GM18907 (cell line): ENCODE data around the gene ATXN1.
A peak's percentile ranks its signal among the peaks of the same experiment; 100 is the strongest.

Experiments
- ATAC-seq: cut with Tn5 transposase; IDR thresholded peaks from one replicate; pipeline ENCODE4 v1.9.1; 2021; ENCODE audit warnings: mild to moderate bottlenecking, moderate library complexity; ENCODE audit not compliant: unreplicated experiment

ATXN1 gene

DNA sequence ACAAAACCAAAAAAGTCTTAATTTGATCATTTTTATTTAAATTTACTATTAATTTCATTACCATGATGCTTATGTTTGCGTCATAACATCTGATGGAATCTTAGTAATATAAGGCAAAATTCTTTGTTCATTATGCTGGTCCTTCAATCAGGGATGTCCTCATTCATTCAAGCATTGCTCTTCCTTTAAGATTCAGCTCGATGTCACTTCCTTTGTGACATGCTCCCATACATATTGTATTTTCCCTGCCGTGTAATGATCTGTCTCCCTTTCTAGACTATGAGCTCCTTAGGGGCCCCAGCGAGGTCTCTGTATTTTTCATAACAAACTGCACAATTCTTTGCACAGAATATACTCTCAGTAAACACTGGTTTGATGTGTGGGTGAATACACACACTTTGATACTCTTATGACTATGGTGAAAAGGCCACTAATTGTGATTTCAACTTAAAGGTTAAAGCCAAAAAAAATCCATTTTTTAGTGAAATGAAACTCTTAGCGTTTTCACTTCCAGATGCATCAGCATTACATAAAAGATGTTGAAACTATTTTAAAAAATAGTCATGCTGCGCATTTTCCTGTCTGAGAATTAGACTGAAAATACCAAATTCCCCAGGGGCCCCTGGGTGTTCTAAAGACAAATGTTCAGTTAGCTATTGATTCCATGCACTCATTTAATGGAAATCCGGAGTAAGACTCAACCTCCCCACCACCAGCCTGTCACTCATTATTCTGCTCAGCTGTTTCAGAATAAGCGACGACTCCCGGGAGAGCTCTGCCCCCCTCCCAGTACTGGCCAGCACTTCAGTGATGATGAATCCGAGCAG lies 169.7 kb downstream of the ATXN1 start:
- peak; percentile 85 for ATAC-seq

DNA sequence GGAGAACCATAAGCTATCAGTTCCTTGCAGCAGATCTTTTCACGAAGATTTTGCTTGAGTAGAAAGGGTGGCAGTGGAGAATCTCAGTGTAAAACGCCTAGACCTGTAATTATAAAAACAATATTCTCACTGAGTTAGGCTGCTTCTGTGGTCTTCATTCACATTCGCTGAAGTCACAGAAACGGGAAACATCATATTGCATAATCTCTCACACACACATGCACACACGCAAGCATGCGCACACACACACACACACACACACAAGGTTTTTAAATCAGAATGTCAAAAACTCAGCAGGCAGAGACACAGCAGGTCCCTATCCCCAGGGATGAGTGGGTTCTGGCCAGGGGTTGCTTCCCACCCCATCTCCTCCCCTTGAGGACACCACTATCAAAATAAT lies 175.5 kb downstream of the ATXN1 start:
- ATAC-seq = no peak

DNA sequence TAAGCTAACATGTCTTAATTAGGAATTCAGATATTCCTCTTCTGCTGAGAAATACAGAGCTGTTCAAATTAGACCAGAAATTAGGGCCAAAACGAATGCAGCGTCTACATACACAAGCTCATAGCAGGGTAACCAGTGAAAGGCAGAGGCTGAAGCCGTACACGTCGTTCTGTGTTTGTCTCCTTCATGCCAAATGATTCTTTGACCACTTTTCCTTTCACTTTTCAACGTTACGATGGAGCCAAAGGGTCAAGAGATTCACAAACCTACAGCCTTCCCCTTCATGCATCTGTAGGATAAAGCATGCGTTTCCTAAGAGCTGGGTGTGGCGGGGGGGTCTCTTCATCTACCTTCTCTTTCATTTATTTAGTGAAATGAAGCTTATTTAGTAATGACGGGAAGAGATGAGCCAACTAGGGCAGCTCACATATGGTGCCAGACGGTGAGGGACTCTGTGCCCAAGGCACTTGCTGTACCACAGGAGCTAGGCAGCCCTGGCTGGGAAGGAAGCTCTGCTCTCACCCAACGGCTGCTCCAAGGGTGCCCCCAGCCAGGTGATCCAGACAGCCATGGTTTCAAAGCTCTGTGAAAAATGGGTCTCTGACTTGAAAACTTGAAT lies 178.0 kb downstream of the ATXN1 start:
- ATAC-seq = no peak

DNA sequence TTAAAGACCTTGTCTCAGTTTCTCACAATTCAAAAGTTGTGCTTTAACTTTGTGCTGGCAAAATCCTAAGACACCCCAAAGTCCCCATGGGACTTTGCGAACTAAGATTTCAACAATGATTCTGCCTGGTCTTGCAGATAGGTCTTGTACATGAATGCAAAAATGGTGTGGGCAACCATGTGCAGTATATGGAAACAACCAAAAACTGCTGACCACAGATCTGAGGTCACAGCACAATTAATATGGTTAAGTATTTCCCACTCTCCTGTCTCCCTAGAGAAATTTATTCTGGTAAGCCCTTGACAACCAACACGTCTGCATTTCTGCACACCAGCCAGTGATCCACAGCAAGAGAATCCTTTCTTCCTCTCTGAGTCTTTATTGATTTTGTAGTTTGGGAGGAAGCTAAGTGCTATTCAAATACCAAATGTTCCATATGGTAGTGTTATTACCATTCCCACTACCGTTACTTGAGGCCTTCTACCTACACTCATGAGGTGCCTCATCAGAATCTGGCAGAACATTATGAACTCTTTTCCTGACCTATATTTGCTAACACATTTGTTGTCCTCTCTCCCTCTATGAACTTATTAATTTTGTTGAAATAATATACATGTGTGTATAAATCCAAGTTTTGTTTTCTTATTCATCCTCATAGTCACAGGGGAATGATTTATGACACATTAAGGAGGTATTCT lies 178.7 kb downstream of the ATXN1 start:
- ATAC-seq = peak; percentile 58

DNA sequence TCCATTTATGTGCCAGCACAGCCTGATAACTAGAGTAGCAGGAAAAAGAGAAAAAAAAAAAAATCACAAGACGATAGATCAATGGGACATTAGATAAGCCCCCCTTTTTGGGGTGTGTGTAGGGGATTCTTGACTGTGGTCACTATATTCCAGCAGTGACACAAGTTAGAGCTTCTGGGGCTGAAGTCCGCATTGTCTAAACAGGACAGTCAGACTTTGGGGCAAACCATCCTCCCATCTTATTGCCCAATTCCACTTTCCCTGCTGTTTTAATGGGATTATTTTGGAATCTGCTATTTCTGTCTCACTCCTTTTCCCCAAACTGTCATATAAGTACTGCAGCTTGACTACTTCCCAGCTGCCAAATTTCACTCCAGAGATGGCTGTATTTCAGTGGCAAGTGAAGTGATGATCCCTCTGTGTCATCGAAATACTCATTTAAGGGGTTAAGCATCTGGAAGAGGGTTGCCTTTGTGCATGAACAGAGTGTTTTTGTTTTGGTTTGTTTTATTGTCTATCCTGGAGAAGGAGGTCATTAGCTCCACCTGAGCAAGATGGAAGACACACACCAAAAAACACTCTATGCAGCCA lies 182.5 kb downstream of the ATXN1 start:
- no peak for ATAC-seq

DNA sequence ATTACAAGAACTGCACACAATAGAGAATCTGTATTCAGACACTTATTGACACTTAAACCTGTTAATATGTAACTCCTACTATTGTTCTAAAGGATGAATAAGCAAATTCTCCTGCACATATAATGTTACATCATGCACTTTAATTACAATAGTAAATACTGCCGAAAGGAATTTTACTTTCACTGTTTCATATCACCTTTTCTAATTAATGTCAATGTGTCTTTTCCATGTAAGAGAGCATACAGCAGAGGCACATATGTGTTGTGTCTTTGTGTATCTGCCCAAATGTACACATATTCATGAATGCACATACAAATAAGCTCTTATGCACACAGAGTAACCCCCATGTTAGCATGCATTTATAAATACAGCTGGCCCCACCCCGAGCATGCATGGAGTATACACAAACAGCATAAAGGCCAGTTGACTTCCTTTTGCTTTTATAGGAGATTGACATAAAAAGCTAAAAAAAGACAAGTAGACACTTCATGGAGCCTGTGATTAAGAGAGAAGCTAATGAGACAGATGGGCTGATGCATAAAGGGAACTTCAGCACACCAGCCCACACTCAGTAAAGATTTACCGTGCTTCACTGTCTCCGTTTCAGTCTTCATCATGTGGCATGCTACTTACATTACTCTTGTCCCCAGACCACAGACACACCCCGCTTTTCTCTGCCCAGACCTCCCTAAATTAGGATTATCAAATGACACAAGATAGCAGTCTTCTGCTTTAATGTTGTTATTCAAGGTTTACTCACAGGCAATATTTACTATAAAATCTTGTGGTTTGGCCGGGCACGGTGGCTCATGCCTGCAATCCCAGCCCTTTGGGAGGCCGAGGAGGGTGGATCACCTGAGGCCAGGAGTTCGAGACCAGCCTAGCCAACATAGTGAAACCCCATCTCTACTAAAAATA lies 184.6 kb downstream of the ATXN1 start:
- peak; percentile 90 for ATAC-seq

DNA sequence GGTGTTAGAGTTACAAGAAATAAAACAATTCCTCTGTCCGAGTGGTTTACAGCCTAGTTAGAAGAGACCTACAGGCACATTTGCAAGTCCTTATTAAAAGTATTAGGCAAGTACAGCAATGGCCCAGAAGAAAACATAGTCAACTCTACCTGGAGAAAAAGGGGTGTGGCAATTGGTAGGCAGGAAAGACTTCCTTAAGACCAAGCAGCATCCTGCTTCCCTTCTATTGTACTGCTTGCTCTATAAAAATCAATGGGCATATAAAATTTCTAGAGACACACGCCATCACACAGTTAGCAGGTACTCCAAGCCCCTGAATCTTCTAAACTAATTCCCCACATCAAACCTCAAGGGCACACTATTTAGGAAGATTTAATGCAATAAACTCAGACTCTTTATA lies 185.6 kb downstream of the ATXN1 start:
- no peak for ATAC-seq

DNA sequence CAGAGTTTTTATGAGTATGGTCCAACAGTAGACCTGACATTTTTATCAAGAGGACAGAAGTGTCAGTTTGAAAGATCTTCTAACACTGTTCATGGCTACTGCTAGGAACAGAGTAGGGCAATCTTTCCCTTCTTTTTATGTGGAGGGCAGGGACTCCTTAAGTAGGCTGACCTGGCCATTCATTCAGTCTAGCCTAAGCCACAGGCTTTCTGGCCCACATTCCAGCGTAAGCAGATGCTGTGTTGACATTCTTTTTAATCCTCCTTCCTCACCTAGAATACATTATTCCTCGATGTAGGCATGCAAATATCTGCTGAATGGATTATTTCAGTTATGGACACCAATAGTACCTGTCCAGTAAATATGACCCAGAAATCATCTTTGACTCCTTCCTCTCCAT lies 188.3 kb downstream of the ATXN1 start:
- ATAC-seq = no peak

DNA sequence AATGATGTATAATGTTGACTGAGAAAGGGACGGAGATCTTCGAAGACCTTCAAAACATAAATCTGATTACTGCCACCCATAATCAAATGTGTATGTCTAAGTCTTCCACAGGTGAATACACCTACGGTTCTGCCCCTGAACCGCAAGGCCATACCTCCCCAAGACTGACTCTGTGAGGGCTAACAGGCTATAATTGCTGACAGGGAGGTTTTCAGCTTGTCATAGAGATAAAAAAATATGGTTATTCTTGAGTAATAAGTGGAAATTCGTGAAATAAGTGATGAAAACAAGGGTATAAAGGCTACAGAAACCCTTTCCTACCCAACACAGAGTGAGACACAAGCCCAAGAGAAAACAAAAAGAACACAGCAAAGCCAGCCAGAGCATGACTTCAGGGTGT lies 188.9 kb downstream of the ATXN1 start:
- no peak for ATAC-seq

DNA sequence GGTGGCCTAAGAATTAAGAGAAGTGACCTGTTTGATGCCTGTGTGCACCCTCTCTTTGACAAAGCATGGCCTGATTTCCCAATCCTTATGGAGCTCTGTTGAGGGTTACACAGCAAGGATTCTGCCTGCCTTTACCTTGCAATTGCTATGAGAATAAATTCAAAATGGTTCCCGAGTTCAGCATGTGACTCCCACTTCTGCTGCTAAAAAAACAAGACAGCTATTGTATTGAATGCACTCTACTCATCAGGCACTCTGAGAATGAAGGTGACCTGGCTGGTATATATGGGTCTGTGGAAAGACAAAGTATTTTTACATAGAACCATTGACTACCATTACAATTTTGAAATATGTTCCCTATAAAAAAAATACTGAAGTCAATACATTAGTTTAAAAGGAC lies 190.3 kb downstream of the ATXN1 start:
- no peak for ATAC-seq

DNA sequence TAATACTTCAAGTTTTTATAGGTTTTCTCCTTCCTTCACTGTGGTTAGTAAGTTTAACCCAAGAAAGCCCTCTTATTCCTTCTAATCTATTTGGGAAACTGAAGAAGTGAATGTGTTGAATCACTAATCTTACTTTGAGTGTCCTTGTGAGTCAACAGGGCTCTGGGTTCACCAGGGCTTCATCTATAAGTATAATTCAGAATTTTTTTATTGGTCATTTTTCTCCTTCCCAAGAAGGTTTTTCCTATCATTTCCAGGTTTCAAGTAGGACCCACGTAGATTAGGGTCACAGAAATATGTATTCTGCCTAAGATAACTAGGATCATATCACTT lies 191.1 kb downstream of the ATXN1 start:
- ATAC-seq = no peak

DNA sequence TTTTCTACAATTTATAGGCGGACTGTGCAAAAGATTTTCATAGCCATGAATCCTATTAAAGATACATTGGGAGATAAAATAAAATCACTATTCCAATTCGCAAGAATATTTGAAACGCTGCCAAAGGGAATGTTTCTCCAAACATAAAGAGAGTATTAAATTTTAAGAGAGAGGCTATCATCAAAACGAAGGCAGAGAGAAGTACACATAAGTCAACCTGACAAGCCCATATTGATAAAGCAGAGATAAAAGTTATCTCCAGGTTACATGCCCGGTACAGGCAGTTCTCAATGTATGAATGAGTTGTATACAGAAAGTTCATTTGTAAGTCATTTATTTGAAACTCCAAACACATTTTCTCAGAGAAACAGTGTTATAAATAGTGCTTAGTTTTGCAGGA lies 193.1 kb downstream of the ATXN1 start:
- no peak for ATAC-seq

DNA sequence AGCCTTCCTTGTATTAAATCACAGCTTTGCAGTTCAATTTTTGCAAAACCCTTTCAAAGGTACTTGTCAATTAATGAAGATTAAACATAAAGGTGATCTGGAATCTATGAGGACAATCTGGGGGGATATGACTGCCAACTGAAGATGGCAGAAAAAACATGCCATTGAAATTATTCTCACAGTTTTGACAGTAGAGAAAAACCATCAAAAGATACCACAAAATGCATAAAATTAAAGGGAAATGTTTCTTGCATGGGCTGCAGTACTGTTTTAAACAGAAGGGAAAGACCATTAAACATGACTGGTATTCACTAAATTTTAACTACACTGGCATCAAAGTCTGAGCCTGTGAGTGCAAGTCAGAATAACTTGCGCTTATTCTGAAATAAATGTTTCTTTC lies 194.2 kb downstream of the ATXN1 start:
- ATAC-seq = no peak

DNA sequence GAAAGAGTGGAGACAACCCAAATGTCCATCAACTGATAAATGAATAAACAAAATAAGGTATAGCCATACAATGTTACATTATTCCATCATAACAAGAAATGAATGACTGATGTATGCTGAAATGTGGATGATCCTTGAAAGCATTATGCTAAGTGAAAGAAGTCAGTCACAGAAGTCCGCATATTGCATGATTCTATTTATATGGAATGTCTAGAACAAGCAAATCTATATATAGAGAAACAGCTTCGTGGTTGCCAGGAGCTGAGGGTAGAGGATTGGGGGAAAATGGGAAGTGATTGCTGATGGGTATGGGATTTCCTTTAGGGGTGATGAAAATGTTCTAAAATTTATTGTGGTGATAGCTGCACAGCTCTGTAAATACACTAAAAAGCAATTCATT lies 196.8 kb downstream of the ATXN1 start:
- ATAC-seq = no peak

DNA sequence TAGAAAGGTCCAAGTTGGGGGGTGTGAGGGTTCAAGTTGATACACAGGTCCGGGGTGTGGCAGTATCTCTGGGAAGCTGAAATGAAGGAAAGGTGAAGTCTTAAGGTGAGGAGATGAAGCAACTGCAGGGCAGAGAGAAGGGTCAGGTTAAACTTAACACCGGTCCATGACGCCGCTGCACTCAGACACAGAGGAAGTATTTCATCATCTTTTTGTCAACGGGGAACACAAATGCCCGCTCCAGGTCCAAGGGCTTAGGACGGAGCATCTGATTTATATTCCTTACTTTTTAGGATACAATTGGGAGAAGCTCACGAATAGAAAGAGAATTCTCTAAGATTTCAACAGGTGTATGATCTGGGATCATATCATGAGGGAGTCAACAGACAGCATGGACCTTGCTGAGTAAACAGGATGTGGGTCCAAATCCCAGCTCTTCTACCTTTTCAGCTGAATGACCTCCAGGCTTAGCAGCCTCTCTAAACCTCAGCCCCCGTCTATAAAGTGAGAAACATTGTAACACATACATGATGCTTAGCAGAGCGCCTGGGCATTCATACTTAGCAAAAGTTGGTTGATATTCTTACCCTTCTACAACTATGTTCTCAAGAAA lies 197.5 kb downstream of the ATXN1 start:
- ATAC-seq = no peak

DNA sequence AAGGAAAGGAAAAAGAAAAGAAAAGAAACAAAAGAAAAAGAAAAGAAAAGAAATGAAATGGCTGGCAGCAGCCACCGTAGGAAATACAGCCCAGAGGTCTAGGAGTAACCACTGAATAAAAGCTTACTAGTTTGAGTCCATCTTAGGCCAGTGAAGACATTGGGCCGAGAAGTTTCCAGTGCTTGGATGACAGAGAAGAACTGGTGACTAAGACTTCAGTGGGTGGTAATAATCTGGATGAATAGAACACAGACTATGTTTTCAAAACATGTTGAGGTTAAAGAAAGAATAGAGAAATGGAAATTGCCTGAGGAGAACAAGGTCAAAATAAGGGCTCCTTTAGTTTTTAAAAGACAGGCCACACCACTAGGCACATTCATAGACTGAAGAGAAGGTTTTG lies 198.8 kb downstream of the ATXN1 start:
- ATAC-seq = no peak

DNA sequence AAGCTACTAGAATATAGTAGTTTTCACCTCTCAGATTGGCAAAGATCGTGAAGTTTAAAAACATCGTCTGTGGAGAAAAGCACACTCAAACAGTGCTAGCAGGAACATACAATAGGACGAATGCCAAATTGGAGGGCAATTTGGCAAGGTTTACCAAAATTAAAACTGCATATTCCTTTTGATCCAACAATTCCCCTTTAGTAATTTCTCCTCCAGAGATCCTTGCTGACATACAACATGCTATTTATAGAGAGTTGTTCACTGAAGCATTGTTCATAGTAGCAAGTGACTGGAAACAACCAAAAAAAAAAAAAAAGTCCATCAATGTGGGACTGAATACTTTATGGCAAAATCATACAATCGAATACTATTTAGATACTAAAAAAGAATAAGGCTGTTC lies 202.2 kb downstream of the ATXN1 start:
- no peak for ATAC-seq

DNA sequence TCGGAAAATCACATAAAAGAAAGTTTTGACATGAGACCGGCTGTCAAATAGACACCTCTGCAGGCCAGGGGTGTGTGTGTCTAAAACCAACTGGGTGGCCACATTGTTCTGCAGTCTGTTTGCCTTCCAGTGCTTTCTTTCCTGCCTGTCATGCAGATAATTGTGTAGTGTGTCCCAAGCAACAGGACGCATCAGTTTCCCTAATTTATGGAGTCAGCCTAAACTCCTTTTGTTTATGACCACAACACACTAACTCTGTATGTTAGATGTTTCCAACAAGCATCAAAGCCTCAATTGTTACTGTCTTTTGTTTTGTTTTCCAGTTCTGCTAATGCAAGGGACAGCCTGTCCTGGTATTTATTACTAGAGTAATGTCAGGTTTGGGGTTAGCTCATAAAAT lies 205.7 kb downstream of the ATXN1 start:
- no peak for ATAC-seq

DNA sequence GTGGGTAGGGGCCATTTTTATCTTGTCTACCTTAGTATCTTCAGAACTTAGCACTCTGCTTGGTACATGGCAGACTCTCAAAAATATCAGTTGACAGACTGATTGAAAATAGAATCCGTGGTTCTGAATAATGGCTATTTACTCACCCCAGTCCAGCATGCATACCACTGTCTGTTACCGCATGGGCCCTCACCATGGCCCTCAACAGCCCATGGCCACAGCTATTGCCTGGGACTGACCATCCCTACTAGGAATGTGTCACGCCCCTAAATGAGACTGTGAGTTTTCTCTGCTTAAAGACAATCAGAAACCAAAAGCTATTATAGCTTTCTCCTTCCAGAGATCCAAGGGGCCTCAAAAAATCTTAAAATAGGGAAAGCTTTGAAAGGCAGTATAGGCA lies 207.7 kb downstream of the ATXN1 start:
- no peak for ATAC-seq

DNA sequence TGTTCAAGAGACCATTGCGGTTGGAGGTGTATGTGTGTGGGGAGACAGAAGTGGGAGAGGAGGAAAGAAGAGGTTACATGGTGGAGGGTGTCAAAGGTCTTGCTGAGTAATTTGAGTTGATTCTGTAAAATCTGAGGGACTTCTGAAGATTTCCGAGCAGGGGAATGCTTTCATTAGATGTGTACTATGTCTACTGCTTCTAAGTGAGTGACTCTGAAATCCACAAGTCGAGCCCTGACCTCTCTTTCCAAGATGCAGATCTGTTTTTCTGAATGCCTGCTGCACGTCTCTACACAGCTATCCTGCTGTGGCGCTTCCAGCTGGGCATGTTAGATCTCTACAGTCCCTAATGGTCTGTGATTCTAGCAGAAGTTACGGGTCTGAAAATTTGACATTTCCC lies 209.8 kb downstream of the ATXN1 start:
- ATAC-seq = no peak
